K562 (cell line): ENCODE data around the gene CES1. TPM values are rescaled to one million over a fixed set of nuclear protein-coding genes. Genes with fewer than 3 reads are reported as not detected.

Experiments used
- ATAC-seq: fragments of 200-7000 bp; cut with Tn5 transposase; 3 replicates; pipeline ENCODE4 v1.9.1; 2020; ENCODE audit warnings: moderate library complexity
- BruUV-seq: library from RNA; stranded (reverse); fragments of 400-500 nt; replicated peaks from 2 replicates; lab custom pipeline; 2021; lab: Mats Ljungman, UMichigan
- CTCF ChIA-PET: fragments of 300-600 bp; formaldehyde crosslinking; extraction: SDS; loops from one replicate; lab custom pipeline; 2021; ENCODE audit warnings: low intra/inter-chr PET ratio; lab: Yijun Ruan, JAX
- POLR2A ChIA-PET: fragments of 300-600, 350-650 bp; sonication (Branson Sonifier 250); formaldehyde crosslinking; extraction: SDS; loops from one replicate; lab custom pipeline; 2021; ENCODE audit warnings: antibody characterized with exemption, inconsistent platforms; lab: Yijun Ruan, JAX
- DNase-seq, 4 experiments: peaks; one replicate each; pipeline versions ENCODE4 v3.0.0 to v3.0.0-alpha.2; 2011 to 2018; ENCODE audit warnings: low spot score in 3 of 4, mixed read lengths in 3 of 4; ENCODE audit errors: extremely low read depth in 1 of 4
- FAIRE-seq: peaks from 2 replicates; lab custom pipeline; 2011; peaks lifted over from hg19 to GRCh38; lab: Jason Lieb, UNC
- H2AFZ ChIP-seq: 2 replicates; pipeline ENCODE4 v1.6.0; 2011; ENCODE audit warnings: low read depth, low read length, control low read depth, inconsistent platforms
- H3K27ac ChIP-seq: fragments of 200-600 bp; 3 replicates; pipeline ENCODE4 v1.8.0; 2011; ENCODE audit warnings: low read depth, mild to moderate bottlenecking, control low read depth, inconsistent platforms, low read length, moderate library complexity, mixed read lengths; ENCODE audit errors: extremely low read depth
- H3K27me3 ChIP-seq, 2 experiments: fragments of 300-600 bp in 1 of 2; 2 replicates in 1 of 2; 3 replicates in 1 of 2; pipeline versions ENCODE4 v1.6.0 to v1.8.0; 2011; ENCODE audit warnings: inconsistent platforms in 2 of 2, low read length in 2 of 2, mild to moderate bottlenecking in 1 of 2, mixed read lengths in 1 of 2, moderate library complexity in 1 of 2; ENCODE audit not compliant: control insufficient read depth in 2 of 2, insufficient read depth in 2 of 2
- H3K36me3 ChIP-seq: fragments of 300-600 bp; 3 replicates; pipeline ENCODE4 v1.8.0; 2011; ENCODE audit warnings: mild to moderate bottlenecking, low read length, inconsistent platforms; ENCODE audit not compliant: control insufficient read depth, insufficient read depth
- H3K4me1 ChIP-seq, 2 experiments: fragments of 200-600 bp in 1 of 2; replicated peaks in 1 of 2; 2 replicates in 1 of 2; 3 replicates in 1 of 2; pipeline versions ENCODE4 v1.5.1 to v1.8.0; 2011; ENCODE audit warnings: inconsistent platforms in 2 of 2, low read length in 2 of 2, mild to moderate bottlenecking in 1 of 2, mixed read lengths in 1 of 2, moderate library complexity in 1 of 2; ENCODE audit not compliant: control insufficient read depth in 2 of 2, insufficient read depth in 2 of 2
- H3K4me2 ChIP-seq: 2 replicates; pipeline ENCODE4 v1.6.1; 2011; ENCODE audit warnings: low read length, control low read depth, inconsistent platforms, mixed read lengths; ENCODE audit not compliant: insufficient read depth
- H3K4me3 ChIP-seq: fragments of 200-600 bp; sonication (generic), shearing (Covaris generic); 2 replicates; pipeline ENCODE4 v1.5.1; 2016; ENCODE audit warnings: control low read depth, inconsistent platforms
- H3K79me2 ChIP-seq: fragments of 200-600 bp; 3 replicates; pipeline ENCODE4 v1.8.0; 2011; ENCODE audit warnings: low read length, inconsistent platforms; ENCODE audit not compliant: control insufficient read depth, insufficient read depth
- H3K9ac ChIP-seq, 2 experiments: 2 replicates each; pipeline versions ENCODE4 v1.6.0 to v1.6.1; 2011; ENCODE audit warnings: low read depth in 2 of 2, low read length in 2 of 2, control low read depth in 1 of 2, inconsistent platforms in 1 of 2, mild to moderate bottlenecking in 1 of 2, mixed read lengths in 1 of 2; ENCODE audit not compliant: insufficient read depth in 1 of 2
- H3K9me1 ChIP-seq: one replicate; pipeline ENCODE4 v1.6.0; 2011; ENCODE audit warnings: inconsistent platforms, mild to moderate bottlenecking, low read length, moderate library complexity; ENCODE audit not compliant: control insufficient read depth, insufficient read depth
- H3K9me3 ChIP-seq: replicated peaks from 2 replicates; pipeline ENCODE4 v1.5.1; 2011; ENCODE audit warnings: low read depth, low read length, inconsistent platforms; ENCODE audit not compliant: control insufficient read depth, insufficient read depth
- H4K20me1 ChIP-seq: replicated peaks from 2 replicates; pipeline ENCODE4 v1.6.1; 2011; ENCODE audit warnings: low read length, inconsistent platforms, mixed read lengths; ENCODE audit not compliant: control insufficient read depth, insufficient read depth
- DPF2 ChIP-seq: fragments of 450-650 bp; IDR thresholded peaks from 2 replicates; pipeline ENCODE4 v1.6.1; 2016
- ELK3 ChIP-seq: fragments of 450-650 bp; formaldehyde crosslinking; IDR thresholded peaks from 2 replicates; pipeline ENCODE4 v1.4.0; 2020; ENCODE audit warnings: mild to moderate bottlenecking
- GABPA ChIP-seq: fragments of 200-800 bp; sonication (Bioruptor generic); conservative IDR thresholded peaks from 2 replicates; pipeline ENCODE4 v1.6.1; 2016; ENCODE audit warnings: low read depth, missing genetic modification characterization, missing compliant biosample characterization
- GATAD2B ChIP-seq: fragments of 450-650 bp; IDR thresholded peaks from 2 replicates; pipeline ENCODE4 v1.6.1; 2017; ENCODE audit warnings: mild to moderate bottlenecking, borderline replicate concordance
- HNRNPUL1 ChIP-seq: fragments of 200-400 bp; formaldehyde crosslinking; IDR thresholded peaks from 2 replicates; pipeline ENCODE4 v1.6.1; 2017; ENCODE audit warnings: low read length
- HSF4 ChIP-seq: fragments of 250-450 bp; sonication (Bioruptor Pico); IDR thresholded peaks from 2 replicates; pipeline ENCODE4 v2.1.2; 2022; ENCODE audit warnings: mild to moderate bottlenecking, moderate library complexity, borderline replicate concordance
- NR2C2 ChIP-seq, 2 experiments: fragments of 200-800 bp in 1 of 2; sonication (Bioruptor generic) in 1 of 2; sonication (generic) in 1 of 2; formaldehyde crosslinking in 1 of 2; IDR thresholded peaks; 2 replicates each; pipeline versions ENCODE4 v1.6.1 to v1.8.0; 2016 to 2022; ENCODE audit warnings: mild to moderate bottlenecking in 1 of 2, missing compliant biosample characterization in 1 of 2, missing genetic modification characterization in 1 of 2, missing genetic modification reagents in 1 of 2
- OTX1 ChIP-seq: fragments of 450-650 bp; formaldehyde crosslinking; IDR thresholded peaks from 2 replicates; pipeline ENCODE4 v1.4.0; 2022; ENCODE audit warnings: mild to moderate bottlenecking
- PHF21A ChIP-seq: fragments of 450-650 bp; IDR thresholded peaks from 2 replicates; pipeline ENCODE4 v1.6.1; 2017; ENCODE audit warnings: low read depth, borderline replicate concordance
- SIX5 ChIP-seq, 2 experiments: IDR thresholded peaks; 2 replicates each; pipeline ENCODE4 v1.6.1; 2011; ENCODE audit warnings: low read length in 2 of 2, borderline replicate concordance in 1 of 2, low read depth in 1 of 2, mild to moderate bottlenecking in 1 of 2, moderate library complexity in 1 of 2; ENCODE audit not compliant: insufficient read depth in 1 of 2
- SMC3 ChIP-seq: conservative IDR thresholded peaks from 2 replicates; pipeline ENCODE4 v1.6.1; 2011; ENCODE audit warnings: low read depth, low read length, improper control_type of control experiment; ENCODE audit not compliant: insufficient read depth
- ZBTB9 ChIP-seq: fragments of 450-650 bp; formaldehyde crosslinking; IDR thresholded peaks from 2 replicates; pipeline ENCODE4 v1.4.0; 2020; ENCODE audit warnings: mild to moderate bottlenecking, moderate library complexity
- ZNF133 ChIP-seq: fragments of 250-450 bp; sonication (Bioruptor Pico); IDR thresholded peaks from 2 replicates; pipeline ENCODE4 v1.4.0; 2020; ENCODE audit warnings: mild to moderate bottlenecking
- ZNF311 ChIP-seq: fragments of 250-450 bp; sonication (Bioruptor Pico); IDR thresholded peaks from 2 replicates; pipeline ENCODE4 v1.4.0; 2020; ENCODE audit warnings: mild to moderate bottlenecking, moderate library complexity
- ZNF707 ChIP-seq: fragments of 250-450 bp; sonication (Bioruptor Pico); conservative IDR thresholded peaks from 2 replicates; pipeline ENCODE4 v1.8.0; 2022; ENCODE audit warnings: inconsistent platforms, mild to moderate bottlenecking, moderate library complexity
- WGBS: fragments of 100-300 bp; shearing (Covaris generic); methylation state at CpG from one replicate; pipeline ENCODE4 v1.1.6; 2016; ENCODE audit warnings: low coverage, mixed read lengths; ENCODE audit not compliant: insufficient coverage; ENCODE audit errors: missing lambda C conversion rate; 5-methylcytosine and 5-hydroxymethylcytosine counted together
- in situ Hi-C: fragments of 300-500 bp; cut with MboI; formaldehyde crosslinking; loops from 4 replicates; pipeline ENCODE4 v1.15.0; 2018; ENCODE audit warnings: inconsistent platforms, mixed read lengths
- intact Hi-C: fragments of 100-400 bp; cut with micrococcal nuclease; formaldehyde crosslinking; loops from 2 replicates; pipeline ENCODE4 v1.14.2; 2022
- polyA plus RNA-seq, 8 experiments: library from polyadenylated mRNA; depleted of rRNA in 4 of 8; stranded (reverse) in 5 of 8; unstranded in 3 of 8; fragments of >200 nt; fragmentation: Nextera tagmentation in 2 of 8; fragmentation: Illumina TruSeq in 1 of 8; extraction: Ambion mirVana in 2 of 8; extraction: Trizol in 1 of 8; gene quantifications; 2 replicates each; pipeline versions ENCODE4 v1.2.1 to v1.2.3, GENCODE V29; 2011 to 2014; ENCODE audit warnings: inconsistent platforms in 1 of 8, missing spikeins in 1 of 8
- total RNA-seq, 7 experiments: library from RNA; depleted of rRNA in 6 of 7; stranded (reverse); fragments of >200 nt in 6 of 7; fragmentation: Illumina TruSeq in 2 of 7; extraction: Trizol in 2 of 7; gene quantifications; 2 replicates each; pipeline versions ENCODE4 v1.2.1 to v1.2.3, GENCODE V29; 2011 to 2021; ENCODE audit warnings: low replicate concordance in 1 of 7
- TF ChIP-seq, protein P1 (sequence below), 2 experiments: fragments of 450-650 bp; IDR thresholded peaks; 2 replicates each; pipeline ENCODE4 v1.6.1; 2016
- TF ChIP-seq, protein P2 (sequence below): fragments of 250-450 bp; sonication (Bioruptor Pico); IDR thresholded peaks from 2 replicates; pipeline ENCODE4 v1.8.0; 2022; ENCODE audit warnings: inconsistent platforms, mild to moderate bottlenecking, moderate library complexity, borderline replicate concordance

The CES1 gene
- total and polyA plus RNA-seq, 9 of the 15 experiments (the other 6 are each of a cell fraction or from before 2014, with no cell fraction given): 0.10 to 1.2 (median 0.16) TPM; not detected in 3

DNA sequence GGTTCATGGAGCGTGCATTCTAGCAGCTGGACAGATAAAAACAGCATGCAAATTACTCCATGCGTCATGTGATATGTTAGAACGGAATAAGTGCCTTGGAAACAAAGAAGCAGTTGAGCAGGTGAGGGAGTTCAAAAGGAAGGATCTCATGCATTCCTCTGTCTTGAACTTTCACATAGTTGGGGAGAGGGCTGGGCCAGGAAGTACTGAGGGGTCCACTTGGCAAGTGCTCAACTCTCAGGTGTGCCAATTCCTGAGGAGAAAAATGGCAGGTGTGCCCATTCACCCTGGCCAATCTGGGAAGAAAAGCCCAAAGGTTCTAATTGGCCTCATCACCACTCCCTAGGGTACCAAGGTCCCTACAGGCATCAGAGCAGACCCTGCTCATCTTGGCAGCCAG is 67.7 kb downstream of the CES1 start:
- Histone ChIP-seq H3K79me2 (no peaks in the 10 kb centered on the region), H3K36me3 (no peaks in the 10 kb centered on the region), H4K20me1 (no peaks in the 10 kb centered on the region), H3K9me3 (no peaks in the 10 kb centered on the region), H3K4me1 (peaks cover 0 to 6% of the 10 kb centered on the region in 2 experiments; a peak in 2 of 5 replicates)
- ATAC-seq: no peak
- in situ Hi-C loops: no loop called here
- CTCF ChIA-PET: no interaction called here
- TF ChIP-seq OTX1 (CRISPR knock-in tag): no peak
- TF ChIP-seq, protein P1, sequence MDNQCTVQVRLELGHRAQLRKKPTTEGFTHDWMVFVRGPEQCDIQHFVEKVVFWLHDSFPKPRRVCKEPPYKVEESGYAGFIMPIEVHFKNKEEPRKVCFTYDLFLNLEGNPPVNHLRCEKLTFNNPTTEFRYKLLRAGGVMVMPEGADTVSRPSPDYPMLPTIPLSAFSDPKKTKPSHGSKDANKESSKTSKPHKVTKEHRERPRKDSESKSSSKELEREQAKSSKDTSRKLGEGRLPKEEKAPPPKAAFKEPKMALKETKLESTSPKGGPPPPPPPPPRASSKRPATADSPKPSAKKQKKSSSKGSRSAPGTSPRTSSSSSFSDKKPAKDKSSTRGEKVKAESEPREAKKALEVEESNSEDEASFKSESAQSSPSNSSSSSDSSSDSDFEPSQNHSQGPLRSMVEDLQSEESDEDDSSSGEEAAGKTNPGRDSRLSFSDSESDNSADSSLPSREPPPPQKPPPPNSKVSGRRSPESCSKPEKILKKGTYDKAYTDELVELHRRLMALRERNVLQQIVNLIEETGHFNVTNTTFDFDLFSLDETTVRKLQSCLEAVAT (IDR thresholded peaks at IDR 0.05): no peak
- TF ChIP-seq GABPA (tag): no peak
- TF ChIP-seq HNRNPUL1: no peak
- TF ChIP-seq NR2C2 (CRISPR knock-in tag; IDR thresholded peaks at IDR 0.05): no peak
- TF ChIP-seq NR2C2 (tag; IDR thresholded peaks at IDR 0.05): no peak
- TF ChIP-seq ZNF311: no peak
- TF ChIP-seq ZBTB9 (CRISPR knock-in tag): no peak
- no peak for TF ChIP-seq SMC3
- no peak for TF ChIP-seq ELK3
- no peak for TF ChIP-seq GATAD2B
- no peak for TF ChIP-seq PHF21A
- no peak for TF ChIP-seq ZNF133 (CRISPR knock-in tag)
- no peak for TF ChIP-seq DPF2
- TF ChIP-seq SIX5 (IDR thresholded peaks at IDR 0.05; ENCODE audit: borderline replicate concordance in 1 of 2, insufficient read depth in 1 of 2, low read depth in 1 of 2, low read length in 2 of 2): no peak
- TF ChIP-seq ZNF707 (CRISPR knock-in tag): no peak
- no peak for TF ChIP-seq HSF4 (CRISPR knock-in tag)
- TF ChIP-seq, protein P2, sequence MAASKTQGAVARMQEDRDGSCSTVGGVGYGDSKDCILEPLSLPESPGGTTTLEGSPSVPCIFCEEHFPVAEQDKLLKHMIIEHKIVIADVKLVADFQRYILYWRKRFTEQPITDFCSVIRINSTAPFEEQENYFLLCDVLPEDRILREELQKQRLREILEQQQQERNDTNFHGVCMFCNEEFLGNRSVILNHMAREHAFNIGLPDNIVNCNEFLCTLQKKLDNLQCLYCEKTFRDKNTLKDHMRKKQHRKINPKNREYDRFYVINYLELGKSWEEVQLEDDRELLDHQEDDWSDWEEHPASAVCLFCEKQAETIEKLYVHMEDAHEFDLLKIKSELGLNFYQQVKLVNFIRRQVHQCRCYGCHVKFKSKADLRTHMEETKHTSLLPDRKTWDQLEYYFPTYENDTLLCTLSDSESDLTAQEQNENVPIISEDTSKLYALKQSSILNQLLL (CRISPR knock-in tag): no peak
- TF ChIP-seq, all 486 proteins: peak for 0
- Histone ChIP-seq H3K9me1 (no peaks in the 10 kb centered on the region), H3K9ac (no peak overlapping the region), H3K27me3 (peaks cover 0 to 4% of the 10 kb centered on the region in 2 experiments; a peak in 1 of 5 replicates), H3K4me3 (no peak overlapping the region), H2AFZ (no peak overlapping the region), H3K4me2 (no peak overlapping the region), H3K27ac (no peak overlapping the region)
- WGBS: 3% methylated on average over 3 of the region's 3 CpGs
- no peak for FAIRE-seq
- POLR2A ChIA-PET: no interaction called here
- DNase-seq: no peak
- no TSS peak for BruUV-seq
- intact Hi-C loops: no loop called here
